Hepatocyte (in vitro differentiated cells): ENCODE data around the gene IL10.

Experiments used
- EZH2 ChIP-seq: fragments of 200-600 bp; sonication (generic); IDR thresholded peaks from 2 replicates; pipeline ENCODE4 v1.6.1; 2016; ENCODE audit warnings: antibody characterized with exemption, mild to moderate bottlenecking, borderline replicate concordance
- EZH2phosphoT487 ChIP-seq: fragments of 200-600 bp; sonication (generic); IDR thresholded peaks from one replicate; pipeline ENCODE4 v1.6.1; 2018; ENCODE audit warnings: antibody characterized with exemption, mild to moderate bottlenecking, low read depth, moderate library complexity; ENCODE audit not compliant: unreplicated experiment, severe bottlenecking
- TF ChIP-seq, protein P1 (sequence below): fragments of 200-600 bp; sonication (generic); IDR thresholded peaks from 2 replicates; pipeline ENCODE4 v1.5.1; 2016; ENCODE audit warnings: antibody characterized with exemption, mild to moderate bottlenecking; ENCODE audit not compliant: poor library complexity

DNA sequence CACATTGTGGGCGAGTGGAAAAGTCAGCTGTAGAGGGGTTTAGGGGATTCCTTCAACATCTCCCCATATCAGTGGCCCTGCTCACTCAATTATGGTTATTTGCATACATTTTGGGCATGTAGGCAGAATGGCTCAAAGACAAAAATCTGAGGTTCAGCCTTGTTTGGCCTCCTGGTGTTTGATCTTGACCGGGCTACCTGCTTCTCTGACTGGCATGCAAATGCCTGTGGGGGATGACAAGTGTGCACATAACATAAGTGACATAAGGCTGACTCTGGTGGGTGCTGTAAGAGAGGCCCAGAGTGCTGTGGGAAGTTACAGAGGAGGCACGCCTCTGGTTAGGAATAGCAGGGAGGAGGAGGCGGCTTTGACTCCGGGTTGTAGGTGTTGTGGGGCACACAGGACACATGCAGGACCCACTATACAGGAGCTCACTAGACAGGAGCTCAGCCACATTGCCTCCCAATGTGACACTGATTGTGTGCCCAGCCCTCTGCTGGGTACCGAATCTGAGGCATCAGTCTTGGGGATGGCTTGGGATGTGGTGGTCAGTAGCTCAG lies 31.1 kb downstream of the IL10 start:
- TF ChIP-seq, protein P1, sequence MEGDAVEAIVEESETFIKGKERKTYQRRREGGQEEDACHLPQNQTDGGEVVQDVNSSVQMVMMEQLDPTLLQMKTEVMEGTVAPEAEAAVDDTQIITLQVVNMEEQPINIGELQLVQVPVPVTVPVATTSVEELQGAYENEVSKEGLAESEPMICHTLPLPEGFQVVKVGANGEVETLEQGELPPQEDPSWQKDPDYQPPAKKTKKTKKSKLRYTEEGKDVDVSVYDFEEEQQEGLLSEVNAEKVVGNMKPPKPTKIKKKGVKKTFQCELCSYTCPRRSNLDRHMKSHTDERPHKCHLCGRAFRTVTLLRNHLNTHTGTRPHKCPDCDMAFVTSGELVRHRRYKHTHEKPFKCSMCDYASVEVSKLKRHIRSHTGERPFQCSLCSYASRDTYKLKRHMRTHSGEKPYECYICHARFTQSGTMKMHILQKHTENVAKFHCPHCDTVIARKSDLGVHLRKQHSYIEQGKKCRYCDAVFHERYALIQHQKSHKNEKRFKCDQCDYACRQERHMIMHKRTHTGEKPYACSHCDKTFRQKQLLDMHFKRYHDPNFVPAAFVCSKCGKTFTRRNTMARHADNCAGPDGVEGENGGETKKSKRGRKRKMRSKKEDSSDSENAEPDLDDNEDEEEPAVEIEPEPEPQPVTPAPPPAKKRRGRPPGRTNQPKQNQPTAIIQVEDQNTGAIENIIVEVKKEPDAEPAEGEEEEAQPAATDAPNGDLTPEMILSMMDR: no peak
- TF ChIP-seq EZH2 (no peak), EZH2phosphoT487 (no peak)
